PC-3 (cell line): Measurements from ENCODE around the gene ANTXR1. TPM values are rescaled to one million over a fixed set of nuclear protein-coding genes. Genes with fewer than 3 reads are reported as not detected.
"Not testable (repeated sequence)": the region's sequence is repeated elsewhere in the genome, so short reads cannot be mapped to it uniquely, and the experiment has no call there.

Experiments used
- ATAC-seq: fragments of 200-7000 bp; cut with Tn5 transposase; 2 replicates; pipeline ENCODE4 v1.9.1; 2020; ENCODE audit warnings: mild to moderate bottlenecking, moderate library complexity
- BruUV-seq: library from RNA; stranded (reverse); fragments of 400-500 nt; replicated peaks from 2 replicates; lab custom pipeline; 2021; lab: Mats Ljungman, UMichigan
- CTCF ChIA-PET: fragments of 300-600 bp; sonication (Branson Sonifier 250); formaldehyde crosslinking; loops from one replicate; lab custom pipeline; 2022; ENCODE audit warnings: antibody characterized with exemption; lab: Charles Lee
- POLR2A ChIA-PET: fragments of 300-600 bp; sonication (Branson Sonifier 250); formaldehyde crosslinking; loops from one replicate; lab custom pipeline; 2022; ENCODE audit warnings: antibody characterized with exemption; ENCODE audit not compliant: unreplicated experiment; lab: Charles Lee
- DNase-seq: peaks from one replicate; pipeline ENCODE4 v3.0.0-alpha.2; 2015
- H2AFZ ChIP-seq: fragments of 300-600 bp; sonication (generic); 2 replicates; pipeline ENCODE4 v1.6.0; 2016; ENCODE audit warnings: antibody characterized with exemption, low read length
- H3F3A ChIP-seq: fragments of 300-600 bp; sonication (generic); one replicate; pipeline ENCODE4 v1.6.0; 2017; ENCODE audit warnings: antibody characterized with exemption, low read length, control low read depth, mild to moderate bottlenecking; ENCODE audit not compliant: unreplicated experiment
- H3K27ac ChIP-seq: fragments of 300-600 bp; sonication (generic); 2 replicates; pipeline ENCODE4 v1.5.1; 2016; ENCODE audit warnings: mild to moderate bottlenecking, low read length
- H3K27me3 ChIP-seq: fragments of 300-600 bp; sonication (generic); 2 replicates; pipeline ENCODE4 v1.6.1; 2016; ENCODE audit warnings: low read length, mixed read lengths
- H3K36me3 ChIP-seq: fragments of 300-600 bp; sonication (generic); 2 replicates; pipeline ENCODE4 v1.6.1; 2016; ENCODE audit warnings: low read depth, mixed run types, low read length, mixed read lengths
- H3K4me1 ChIP-seq: fragments of 300-600 bp; sonication (generic); 2 replicates; pipeline ENCODE4 v1.5.1; 2016; ENCODE audit warnings: low read length; ENCODE audit not compliant: insufficient read depth
- H3K4me2 ChIP-seq: fragments of 300-600 bp; sonication (generic); 2 replicates; pipeline ENCODE4 v1.6.0; 2016; ENCODE audit warnings: low read length
- H3K4me3 ChIP-seq: fragments of 300-600 bp; sonication (generic); 2 replicates; pipeline ENCODE4 v1.5.1; 2016; ENCODE audit warnings: mild to moderate bottlenecking, low read length, mixed read lengths
- H3K79me2 ChIP-seq: fragments of 300-600 bp; sonication (generic); 2 replicates; pipeline ENCODE4 v1.6.1; 2017; ENCODE audit warnings: low read length, mixed read lengths
- H3K9ac ChIP-seq: fragments of 300-600 bp; sonication (generic); 2 replicates; pipeline ENCODE4 v1.6.0; 2016; ENCODE audit warnings: mild to moderate bottlenecking, low read length
- H3K9me2 ChIP-seq: fragments of 300-600 bp; sonication (generic); replicated peaks from 2 replicates; pipeline ENCODE4 v1.6.1; 2016; ENCODE audit warnings: mixed run types, low read length, mixed read lengths
- H3K9me3 ChIP-seq: fragments of 300-600 bp; sonication (generic); 2 replicates; pipeline ENCODE4 v1.6.1; 2016; ENCODE audit warnings: low read length, mixed read lengths
- H4K20me1 ChIP-seq: fragments of 300-600 bp; sonication (generic); 2 replicates; pipeline ENCODE4 v1.6.1; 2016; ENCODE audit warnings: low read length, mixed read lengths
- EZH2 ChIP-seq: fragments of 300-600 bp; sonication (generic); IDR thresholded peaks from one replicate; pipeline ENCODE4 v1.6.1; 2017; ENCODE audit warnings: antibody characterized with exemption, mild to moderate bottlenecking, low read length; ENCODE audit not compliant: unreplicated experiment
- EZH2phosphoT487 ChIP-seq: fragments of 300-600 bp; sonication (generic); IDR thresholded peaks from 2 replicates; pipeline ENCODE4 v1.6.1; 2018; ENCODE audit warnings: mild to moderate bottlenecking, antibody characterized with exemption, low read length, borderline replicate concordance
- intact Hi-C: fragments of 100-400 bp; cut with micrococcal nuclease; formaldehyde crosslinking; loops from 2 replicates; pipeline ENCODE4 v1.9.0; 2023
- total RNA-seq: library from RNA; depleted of rRNA; stranded (reverse); fragments of >200 nt; gene quantifications from 2 replicates; pipeline ENCODE4 v1.2.3, GENCODE V29; 2014
- TF ChIP-seq, protein P1 (sequence below): fragments of 300-600 bp; sonication (generic); conservative IDR thresholded peaks from 2 replicates; pipeline ENCODE4 v1.5.1; 2017; ENCODE audit warnings: antibody characterized with exemption, low read depth, mild to moderate bottlenecking, low read length

ANTXR1 gene
- total RNA-seq, 1 experiment from 2014 or later, result 31.2 TPM

DNA sequence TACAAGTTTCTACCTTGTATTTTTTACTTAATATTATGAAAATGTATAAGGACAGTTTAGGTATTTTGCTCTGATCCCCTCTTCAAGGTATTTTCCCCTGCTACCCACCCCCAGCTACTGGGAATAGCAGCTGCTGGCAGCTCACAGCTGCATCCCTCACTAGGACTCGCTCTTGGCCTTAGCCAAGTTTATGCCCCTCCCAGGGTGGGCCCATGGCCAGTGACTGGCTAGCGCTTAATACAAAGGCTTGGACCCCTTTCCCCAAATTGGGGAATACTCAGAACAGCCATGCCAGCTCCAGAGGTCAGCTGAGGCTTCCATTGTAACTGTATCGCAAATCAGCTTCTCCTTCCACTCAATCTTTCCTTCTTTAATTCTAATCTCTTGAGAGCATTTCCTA, 242.8 kb downstream of the ANTXR1 start:
- no peak overlapping the region for H3K4me2 ChIP-seq
- DNase-seq (no peak), ATAC-seq (no peak)
- H3K27me3 ChIP-seq, result no peaks in the 10 kb centered on the region
- H4K20me1 ChIP-seq, result no peaks in the 10 kb centered on the region
- no peak overlapping the region for H3K27ac ChIP-seq
- CTCF ChIA-PET, result no interaction called here
- no peaks in the 10 kb centered on the region for H3F3A ChIP-seq
- no TSS peak for BruUV-seq
- no peak overlapping the region for H3K4me3 ChIP-seq
- H2AFZ ChIP-seq, result no peak overlapping the region
- H3K4me1 ChIP-seq, result peaks cover 4% of the 10 kb centered on the region; the same call in 1 of the 2 replicates
- no peaks in the 10 kb centered on the region for H3K9me2 ChIP-seq
- POLR2A ChIA-PET, result no interaction called here
- no peak overlapping the region for H3K9ac ChIP-seq
- peaks cover 7% of the 10 kb centered on the region; the same call in 1 of the 2 replicates for H3K9me3 ChIP-seq
- H3K36me3 ChIP-seq, result no peaks in the 10 kb centered on the region
- H3K79me2 ChIP-seq, result no peaks in the 10 kb centered on the region
- TF ChIP-seq, protein P1, sequence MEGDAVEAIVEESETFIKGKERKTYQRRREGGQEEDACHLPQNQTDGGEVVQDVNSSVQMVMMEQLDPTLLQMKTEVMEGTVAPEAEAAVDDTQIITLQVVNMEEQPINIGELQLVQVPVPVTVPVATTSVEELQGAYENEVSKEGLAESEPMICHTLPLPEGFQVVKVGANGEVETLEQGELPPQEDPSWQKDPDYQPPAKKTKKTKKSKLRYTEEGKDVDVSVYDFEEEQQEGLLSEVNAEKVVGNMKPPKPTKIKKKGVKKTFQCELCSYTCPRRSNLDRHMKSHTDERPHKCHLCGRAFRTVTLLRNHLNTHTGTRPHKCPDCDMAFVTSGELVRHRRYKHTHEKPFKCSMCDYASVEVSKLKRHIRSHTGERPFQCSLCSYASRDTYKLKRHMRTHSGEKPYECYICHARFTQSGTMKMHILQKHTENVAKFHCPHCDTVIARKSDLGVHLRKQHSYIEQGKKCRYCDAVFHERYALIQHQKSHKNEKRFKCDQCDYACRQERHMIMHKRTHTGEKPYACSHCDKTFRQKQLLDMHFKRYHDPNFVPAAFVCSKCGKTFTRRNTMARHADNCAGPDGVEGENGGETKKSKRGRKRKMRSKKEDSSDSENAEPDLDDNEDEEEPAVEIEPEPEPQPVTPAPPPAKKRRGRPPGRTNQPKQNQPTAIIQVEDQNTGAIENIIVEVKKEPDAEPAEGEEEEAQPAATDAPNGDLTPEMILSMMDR, result no peak
- TF ChIP-seq EZH2phosphoT487, result no peak
- TF ChIP-seq EZH2, result no peak
- intact Hi-C loops, result no loop called here

DNA sequence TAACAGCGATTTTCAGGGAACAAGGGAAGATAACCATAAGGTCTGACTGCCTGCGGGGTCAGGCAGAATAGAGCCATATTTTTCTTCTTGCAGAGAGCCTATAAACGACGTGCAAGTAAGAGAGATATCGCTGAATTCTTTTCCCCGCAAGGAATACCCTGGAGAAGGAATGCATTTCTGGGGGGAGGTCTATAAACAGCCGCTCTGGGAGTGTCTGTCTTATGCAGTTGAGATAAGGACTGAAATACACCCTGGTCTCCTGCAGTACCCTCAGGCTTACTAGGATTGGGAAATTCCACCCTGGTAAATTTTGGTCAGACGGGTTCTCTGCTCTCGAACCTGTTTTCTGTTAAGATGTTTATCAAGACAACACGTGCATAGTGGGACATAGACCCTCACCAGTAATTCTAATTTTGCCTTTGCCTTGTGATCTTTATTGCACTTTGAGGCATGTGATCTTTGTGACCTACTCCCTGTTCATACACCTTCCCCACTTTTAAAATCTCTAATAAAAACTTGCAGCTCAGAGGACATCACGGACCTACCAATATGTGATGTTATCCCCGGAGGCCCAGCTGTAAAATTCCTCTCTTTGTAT, 247.1 kb downstream of the ANTXR1 start:
- intact Hi-C loops, ATAC-seq, H3K36me3 ChIP-seq, H3K9ac ChIP-seq, BruUV-seq, H3K4me1 ChIP-seq, H3F3A ChIP-seq, H3K9me2 ChIP-seq, H3K79me2 ChIP-seq, H4K20me1 ChIP-seq, CTCF ChIA-PET, H3K27me3 ChIP-seq, POLR2A ChIA-PET, H3K9me3 ChIP-seq, H3K4me2 ChIP-seq, DNase-seq, H3K4me3 ChIP-seq, H2AFZ ChIP-seq, H3K27ac ChIP-seq: not testable (repeated sequence)

DNA sequence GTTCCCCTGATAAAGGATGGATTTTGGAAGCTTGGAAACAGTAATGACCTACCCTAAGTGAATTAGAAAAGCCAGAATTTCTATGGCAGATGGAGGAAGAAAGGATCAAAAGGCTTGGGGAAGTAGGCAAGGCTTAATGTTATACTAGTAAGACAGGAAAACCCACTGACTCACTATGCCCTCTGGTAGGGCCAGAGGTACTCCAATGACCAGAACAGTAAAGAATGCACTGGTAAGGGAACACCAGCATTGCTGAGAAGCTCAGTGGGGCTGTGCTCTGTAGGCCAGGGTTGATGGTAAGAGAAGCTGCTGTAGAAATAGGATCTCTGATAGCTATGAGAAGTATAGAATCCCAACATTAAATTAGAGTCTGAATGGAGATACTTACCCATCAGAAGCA, 247.7 kb downstream of the ANTXR1 start:
- Histone ChIP-seq H3K36me3 (no peaks in the 10 kb centered on the region), H3K4me1 (no peaks in the 10 kb centered on the region), H3K27me3 (no peaks in the 10 kb centered on the region), H3K9me3 (peaks cover 7% of the 10 kb centered on the region; the same call in 1 of the 2 replicates), H3F3A (no peaks in the 10 kb centered on the region), H3K79me2 (no peaks in the 10 kb centered on the region), H3K9ac (no peak overlapping the region), H3K4me2 (no peak overlapping the region), H3K9me2 (no peaks in the 10 kb centered on the region), H3K4me3 (no peak overlapping the region), H4K20me1 (no peaks in the 10 kb centered on the region), H2AFZ (no peak overlapping the region), H3K27ac (no peak overlapping the region)
- intact Hi-C loops, result no loop called here
- TF ChIP-seq, protein P1, result no peak
- no peak for TF ChIP-seq EZH2
- peak; percentile 10 for DNase-seq
- POLR2A ChIA-PET, result no interaction called here
- no peak for ATAC-seq
- no TSS peak for BruUV-seq
- CTCF ChIA-PET, result no interaction called here
